ENCODE data around the gene UBR3.

UBR3 gene

DNA sequence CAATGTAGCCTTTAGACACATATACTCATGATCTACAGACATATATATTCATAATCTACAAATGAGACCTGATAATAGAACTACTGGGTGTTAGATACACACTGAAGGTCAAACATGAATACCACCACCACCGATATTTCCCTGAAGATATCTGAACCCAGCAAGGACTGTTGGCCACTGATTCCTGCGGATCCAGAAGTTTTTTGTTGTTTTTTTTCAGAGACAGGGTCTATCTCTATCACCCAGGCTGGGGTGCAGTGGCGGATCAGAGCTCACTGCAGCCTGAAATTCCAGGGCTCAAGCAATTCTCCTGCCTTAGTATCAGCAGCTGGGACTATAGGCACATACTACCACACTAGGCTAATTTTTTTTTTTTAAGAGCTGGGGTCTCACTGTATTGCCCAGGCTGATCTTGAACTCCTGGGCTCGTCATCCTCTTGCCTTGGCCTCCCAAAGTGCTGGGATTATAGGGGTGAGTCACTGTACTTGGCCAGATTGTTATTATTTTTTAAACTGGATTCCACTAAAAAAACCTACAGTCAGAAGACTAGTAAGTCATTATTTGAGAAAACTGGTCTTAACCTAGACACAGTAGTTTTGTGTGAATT lies 4.4 kb upstream of the UBR3 start:
- Histone ChIP-seq H3K4me1 (ENCODE audit: insufficient read depth, low read length, poor library complexity, severe bottlenecking) (peaks cover 55% of the 10 kb centered on the region), H4K20me1 (ENCODE audit: insufficient read depth, low read length, poor library complexity, severe bottlenecking) (peaks cover 9% of the 10 kb centered on the region), H3K27me3 (ENCODE audit: insufficient read depth, low read length, poor library complexity, severe bottlenecking) (no peaks in the 10 kb centered on the region), H3K4me2 (ENCODE audit: low read depth, low read length, poor library complexity, severe bottlenecking) (peak overlapping the region; percentile 99), H3K9ac (ENCODE audit: low read depth, low read length, poor library complexity, severe bottlenecking) (peak overlapping the region; percentile 84), H3K36me3 (ENCODE audit: insufficient read depth, low read length) (no peaks in the 10 kb centered on the region), H3F3A (ENCODE audit: low read depth) (no peaks in the 10 kb centered on the region; the same call in 1 of the 2 replicates), H3K79me2 (ENCODE audit: insufficient read depth, low read length) (peaks cover 44% of the 10 kb centered on the region), H2AFZ (ENCODE audit: low read length) (no peak overlapping the region), H3K9me2 (replicated peaks; ENCODE audit: low read depth, low read length) (no peaks in the 10 kb centered on the region), H3K4me3 (ENCODE audit: low read length, poor library complexity, severe bottlenecking) (peak overlapping the region; percentile 87), H3K9me3 (ENCODE audit: insufficient read depth, low read depth, low read length) (no peaks in the 10 kb centered on the region)
- TF ChIP-seq, protein P1, sequence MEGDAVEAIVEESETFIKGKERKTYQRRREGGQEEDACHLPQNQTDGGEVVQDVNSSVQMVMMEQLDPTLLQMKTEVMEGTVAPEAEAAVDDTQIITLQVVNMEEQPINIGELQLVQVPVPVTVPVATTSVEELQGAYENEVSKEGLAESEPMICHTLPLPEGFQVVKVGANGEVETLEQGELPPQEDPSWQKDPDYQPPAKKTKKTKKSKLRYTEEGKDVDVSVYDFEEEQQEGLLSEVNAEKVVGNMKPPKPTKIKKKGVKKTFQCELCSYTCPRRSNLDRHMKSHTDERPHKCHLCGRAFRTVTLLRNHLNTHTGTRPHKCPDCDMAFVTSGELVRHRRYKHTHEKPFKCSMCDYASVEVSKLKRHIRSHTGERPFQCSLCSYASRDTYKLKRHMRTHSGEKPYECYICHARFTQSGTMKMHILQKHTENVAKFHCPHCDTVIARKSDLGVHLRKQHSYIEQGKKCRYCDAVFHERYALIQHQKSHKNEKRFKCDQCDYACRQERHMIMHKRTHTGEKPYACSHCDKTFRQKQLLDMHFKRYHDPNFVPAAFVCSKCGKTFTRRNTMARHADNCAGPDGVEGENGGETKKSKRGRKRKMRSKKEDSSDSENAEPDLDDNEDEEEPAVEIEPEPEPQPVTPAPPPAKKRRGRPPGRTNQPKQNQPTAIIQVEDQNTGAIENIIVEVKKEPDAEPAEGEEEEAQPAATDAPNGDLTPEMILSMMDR (conservative IDR thresholded peaks at IDR 0.05; ENCODE audit: low read length): no peak
- TF ChIP-seq EZH2phosphoT487 (IDR thresholded peaks at IDR 0.05; ENCODE audit: borderline replicate concordance): no peak

DNA sequence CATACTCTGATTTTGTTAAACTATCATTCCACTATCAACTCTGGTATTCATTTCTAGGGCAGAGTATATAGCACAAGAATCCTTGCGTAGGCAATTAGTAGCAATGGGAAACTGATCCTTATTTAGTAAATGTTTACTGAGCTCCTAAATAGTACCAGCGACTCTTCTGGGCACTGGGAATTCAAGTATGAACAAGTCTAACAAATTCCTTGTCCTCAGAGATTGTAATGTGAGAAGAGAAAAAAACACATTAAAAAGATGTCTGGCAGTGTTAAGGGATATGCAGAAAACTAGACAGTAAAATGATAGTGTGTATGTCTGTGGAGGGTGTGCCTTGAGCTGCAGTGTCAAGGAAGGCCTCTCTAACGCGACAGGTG lies 3.3 kb upstream of the UBR3 start:
- Histone ChIP-seq H2AFZ (ENCODE audit: low read length) (peak overlapping the region; percentile 95), H3K9me3 (ENCODE audit: insufficient read depth, low read depth, low read length) (no peaks in the 10 kb centered on the region), H4K20me1 (ENCODE audit: insufficient read depth, low read length, poor library complexity, severe bottlenecking) (peaks cover 18% of the 10 kb centered on the region), H3K9ac (ENCODE audit: low read depth, low read length, poor library complexity, severe bottlenecking) (peak overlapping the region; percentile 84), H3K36me3 (ENCODE audit: insufficient read depth, low read length) (no peaks in the 10 kb centered on the region), H3K9me2 (replicated peaks; ENCODE audit: low read depth, low read length) (no peaks in the 10 kb centered on the region), H3F3A (ENCODE audit: low read depth) (no peaks in the 10 kb centered on the region; the same call in 1 of the 2 replicates), H3K4me2 (ENCODE audit: low read depth, low read length, poor library complexity, severe bottlenecking) (peak overlapping the region; percentile 99), H3K79me2 (ENCODE audit: insufficient read depth, low read length) (peaks cover 55% of the 10 kb centered on the region), H3K4me3 (ENCODE audit: low read length, poor library complexity, severe bottlenecking) (peak overlapping the region; percentile 87), H3K27me3 (ENCODE audit: insufficient read depth, low read length, poor library complexity, severe bottlenecking) (no peaks in the 10 kb centered on the region), H3K4me1 (ENCODE audit: insufficient read depth, low read length, poor library complexity, severe bottlenecking) (peaks cover 55% of the 10 kb centered on the region)
- TF ChIP-seq EZH2phosphoT487 (IDR thresholded peaks at IDR 0.05; ENCODE audit: borderline replicate concordance): no peak
- TF ChIP-seq, protein P1 (conservative IDR thresholded peaks at IDR 0.05; ENCODE audit: low read length): no peak

DNA sequence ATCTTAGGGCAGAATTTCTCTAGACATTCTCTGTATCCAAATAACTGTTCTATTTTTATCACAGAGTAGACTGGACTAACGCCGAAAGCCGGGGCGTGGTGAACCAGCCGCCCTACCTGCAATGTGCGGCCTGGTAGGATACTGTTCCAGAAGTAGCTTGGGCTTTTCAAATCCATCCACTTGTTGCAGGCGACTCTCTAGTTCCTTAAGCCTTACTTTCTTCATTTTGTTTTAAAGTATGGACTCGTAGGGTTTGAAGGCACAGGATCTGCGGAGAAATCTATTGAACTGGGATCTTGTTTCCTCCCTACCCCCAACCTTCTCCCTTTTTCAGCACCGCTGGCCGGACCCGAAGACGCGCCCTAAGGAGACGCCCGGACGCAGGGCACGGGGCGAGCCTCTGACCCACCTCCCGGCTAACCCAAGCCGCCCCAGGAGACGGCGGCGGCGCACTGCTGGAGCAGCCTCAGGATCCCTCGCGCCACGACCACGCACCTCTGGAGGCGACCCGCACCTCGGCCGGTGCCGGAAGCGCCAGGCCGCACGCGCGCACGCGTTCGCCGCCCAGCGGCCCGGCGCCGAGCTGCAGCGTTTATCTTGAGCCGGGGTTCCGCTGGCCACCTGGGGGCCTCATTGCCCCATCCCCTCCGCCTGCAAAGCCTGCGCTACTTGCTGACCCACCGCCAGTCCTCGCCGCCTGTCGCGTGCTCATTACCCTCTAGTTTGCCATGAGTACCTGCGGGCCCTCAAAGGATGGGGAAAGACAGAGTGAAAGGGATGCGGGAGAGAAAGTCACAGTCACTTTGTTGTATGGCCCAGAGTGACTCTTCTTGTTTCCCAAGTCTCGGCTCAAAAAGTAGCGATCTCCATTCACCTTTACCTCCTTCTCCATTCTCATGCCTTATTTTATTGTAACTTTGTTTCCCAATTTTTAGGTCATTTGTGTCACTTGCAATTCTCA lies 2.6 kb upstream of the UBR3 start, which contains the start of gene METTL5:
METTL5 (minus strand) TSS at position 533 of the 961 bp plus-strand sequence; CDS start at position 225, 308 bp downstream.
- Histone ChIP-seq H3K9me3 (ENCODE audit: insufficient read depth, low read depth, low read length) (no peaks in the 10 kb centered on the region), H3F3A (ENCODE audit: low read depth) (no peaks in the 10 kb centered on the region; the same call in 1 of the 2 replicates), H3K79me2 (ENCODE audit: insufficient read depth, low read length) (peaks cover 61% of the 10 kb centered on the region), H3K4me2 (ENCODE audit: low read depth, low read length, poor library complexity, severe bottlenecking) (peak within 1 kb of the TSS; percentile 99), H3K27me3 (ENCODE audit: insufficient read depth, low read length, poor library complexity, severe bottlenecking) (no peaks in the 10 kb centered on the region), H3K9me2 (replicated peaks; ENCODE audit: low read depth, low read length) (no peaks in the 10 kb centered on the region), H3K36me3 (ENCODE audit: insufficient read depth, low read length) (no peaks in the 10 kb centered on the region), H3K4me3 (ENCODE audit: low read length, poor library complexity, severe bottlenecking) (peak within 1 kb of the TSS; percentile 87), H3K4me1 (ENCODE audit: insufficient read depth, low read length, poor library complexity, severe bottlenecking) (peaks cover 50% of the 10 kb centered on the region), H2AFZ (ENCODE audit: low read length) (peak within 1 kb of the TSS; percentile 95), H3K9ac (ENCODE audit: low read depth, low read length, poor library complexity, severe bottlenecking) (peak within 1 kb of the TSS; percentile 84), H4K20me1 (ENCODE audit: insufficient read depth, low read length, poor library complexity, severe bottlenecking) (peaks cover 23% of the 10 kb centered on the region)
- TF ChIP-seq, protein P1 (conservative IDR thresholded peaks at IDR 0.05; ENCODE audit: low read length): peak; percentile 99
- no peak for TF ChIP-seq EZH2phosphoT487 (IDR thresholded peaks at IDR 0.05; ENCODE audit: borderline replicate concordance)

All from Loucy (cell line).